ENCODE measurements around the gene PIK3R5.
A peak's percentile ranks its signal among the peaks of the same experiment; 100 is the strongest.

The PIK3R5 gene

GRCh38 chr17:8921147-8921546 is 44.4 kb downstream of the PIK3R5 start:
- no peak for DNase-seq

- DNase-seq, result peak; percentile 66
Measured at GRCh38 chr17:8918807-8919465, 46.6 kb downstream of the PIK3R5 start.

GRCh38 chr17:8916466-8916865 is 49.0 kb downstream of the PIK3R5 start:
- DNase-seq, result no peak

DNA sequence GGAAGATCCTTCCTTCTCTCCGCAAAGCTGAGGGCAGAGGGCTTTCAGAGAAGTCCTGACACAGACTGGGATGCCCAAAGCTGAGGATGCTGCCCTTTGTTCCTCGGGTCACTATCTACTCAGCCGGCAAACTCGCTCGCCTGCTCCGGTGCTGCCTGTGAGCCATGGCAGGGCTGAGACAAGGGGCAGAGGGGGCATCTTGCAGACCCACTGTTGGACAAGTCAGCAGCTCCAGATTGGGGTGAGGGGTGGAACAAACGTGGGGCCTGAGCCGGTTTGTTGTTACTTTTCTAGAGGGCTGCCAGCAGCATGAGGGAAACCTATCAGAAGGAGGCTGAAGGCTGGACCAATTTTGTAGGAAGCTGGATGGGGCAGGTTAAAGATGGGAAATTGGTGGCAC is 51.0 kb downstream of the PIK3R5 start:
- DNase-seq, result no peak

DNA sequence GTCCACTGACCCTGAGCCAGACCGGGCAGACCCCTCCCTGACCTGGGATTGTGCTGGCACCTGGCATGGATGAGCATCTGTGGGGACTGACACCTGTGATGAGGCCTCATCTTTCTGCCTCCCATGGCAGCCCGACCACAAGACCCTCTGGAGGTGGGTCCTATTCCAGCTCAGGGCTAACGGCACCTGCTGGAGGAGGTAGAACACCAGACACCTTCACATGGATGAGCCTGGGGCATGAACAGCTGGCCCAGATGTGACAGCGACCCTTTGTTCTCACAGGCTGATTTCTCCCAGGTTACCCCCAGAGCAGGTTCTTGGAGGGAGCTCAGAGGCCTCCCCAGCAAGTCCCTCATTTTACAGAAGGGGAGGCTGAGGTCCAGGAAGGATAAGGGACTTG is 51.6 kb downstream of the PIK3R5 start:
- DNase-seq, result no peak

DNA sequence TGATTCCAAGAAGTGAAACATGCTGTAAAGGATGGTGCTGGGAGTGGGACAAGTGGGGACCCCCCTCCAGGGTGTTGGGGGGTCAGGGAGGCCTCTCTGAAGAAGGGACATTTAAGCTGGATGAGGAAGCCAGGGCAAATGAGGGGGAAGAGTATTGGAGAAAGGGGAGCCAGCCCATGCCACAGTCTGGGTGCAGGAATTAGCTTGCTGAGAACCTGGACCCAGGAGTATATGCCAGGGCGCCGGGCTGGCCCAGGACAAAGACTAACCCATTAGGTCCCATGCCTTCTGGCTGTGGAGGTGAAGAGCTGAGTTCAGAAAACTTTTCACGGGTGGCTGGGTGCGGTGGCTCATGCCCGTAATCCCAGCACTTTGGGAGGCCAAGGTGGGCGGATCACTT is 52.4 kb downstream of the PIK3R5 start:
- DNase-seq, result no peak

GRCh38 chr17:8912084-8912981 is 53.2 kb downstream of the PIK3R5 start:
- DNase-seq, result no peak

- no peak for DNase-seq
Measured at GRCh38 chr17:8910969-8911604, 54.4 kb downstream of the PIK3R5 start.

DNA sequence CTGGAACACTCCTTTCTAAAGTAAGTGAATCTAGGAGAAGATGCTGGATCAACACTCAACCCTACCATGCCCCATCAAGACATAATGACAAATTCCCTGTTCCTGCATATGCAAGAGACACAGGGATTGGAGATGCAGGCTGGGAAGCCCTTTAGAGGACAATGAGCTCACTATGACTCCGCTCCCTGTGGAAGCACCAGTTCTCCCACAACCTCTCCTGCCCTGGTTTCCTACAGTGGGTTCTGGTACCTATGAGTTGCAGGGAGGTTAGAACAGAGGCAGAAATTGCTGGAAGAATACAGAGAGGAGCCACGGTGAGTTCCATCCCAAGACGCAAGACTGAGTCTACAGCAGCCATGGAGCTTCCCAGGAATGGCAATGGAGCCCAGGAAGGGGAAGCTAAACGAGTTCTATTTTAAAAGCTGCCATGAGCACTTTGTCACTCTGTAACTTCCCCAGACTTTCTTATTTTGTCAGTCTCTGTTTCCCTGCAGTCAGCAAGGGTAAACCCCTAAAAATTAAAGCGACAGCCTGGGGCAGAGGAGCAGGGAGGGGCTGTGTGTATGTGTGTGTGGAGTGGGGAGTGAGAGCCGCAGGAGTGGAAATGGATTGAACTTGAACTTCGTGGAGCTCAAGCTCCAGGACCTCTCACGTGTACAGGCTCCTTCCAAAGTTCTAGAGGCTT is 55.8 kb downstream of the PIK3R5 start:
- DNase-seq, result no peak

GRCh38 chr17:8905331-8905730 is 60.2 kb downstream of the PIK3R5 start:
- no peak for DNase-seq

DNA sequence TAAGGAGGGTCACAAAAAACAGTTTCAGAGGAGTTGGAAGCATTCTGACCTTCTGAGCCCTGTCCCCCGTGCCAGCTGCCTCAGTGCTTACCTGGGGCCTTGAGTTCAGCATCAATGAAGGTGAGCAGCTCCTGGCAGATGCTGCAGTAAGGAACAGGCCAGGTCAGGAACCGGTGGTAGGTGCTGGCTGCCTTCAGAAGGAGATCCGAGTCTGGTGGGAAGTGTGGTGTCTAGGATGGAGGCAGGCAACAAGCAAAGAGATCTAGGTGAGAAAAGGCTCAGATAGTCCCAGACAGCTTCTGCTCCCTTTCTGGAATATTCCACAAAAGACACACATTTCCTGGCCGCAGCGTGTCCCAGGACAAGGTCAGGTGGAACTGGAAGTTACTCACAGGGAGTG is 60.8 kb downstream of the PIK3R5 start:
- no peak for DNase-seq

DNA sequence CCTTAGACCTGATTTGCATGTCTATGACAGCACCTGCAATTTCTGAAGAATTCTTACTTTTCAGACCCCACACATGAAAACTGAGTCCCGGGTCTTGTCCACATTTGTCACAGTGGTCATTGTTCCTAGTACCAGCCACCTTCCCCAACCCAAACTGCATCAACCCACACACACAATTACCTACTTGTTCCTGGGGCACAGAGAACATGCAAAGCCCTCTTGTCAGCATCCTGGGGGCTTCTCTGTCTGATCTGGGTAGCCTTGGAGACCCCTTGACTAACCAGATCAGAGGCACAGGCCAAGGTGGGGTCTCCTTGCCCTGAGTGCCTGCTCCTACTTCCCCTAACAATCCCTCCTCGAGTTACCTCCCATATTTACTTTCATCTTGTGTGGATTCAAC is 61.3 kb downstream of the PIK3R5 start:
- DNase-seq, result no peak

DNA sequence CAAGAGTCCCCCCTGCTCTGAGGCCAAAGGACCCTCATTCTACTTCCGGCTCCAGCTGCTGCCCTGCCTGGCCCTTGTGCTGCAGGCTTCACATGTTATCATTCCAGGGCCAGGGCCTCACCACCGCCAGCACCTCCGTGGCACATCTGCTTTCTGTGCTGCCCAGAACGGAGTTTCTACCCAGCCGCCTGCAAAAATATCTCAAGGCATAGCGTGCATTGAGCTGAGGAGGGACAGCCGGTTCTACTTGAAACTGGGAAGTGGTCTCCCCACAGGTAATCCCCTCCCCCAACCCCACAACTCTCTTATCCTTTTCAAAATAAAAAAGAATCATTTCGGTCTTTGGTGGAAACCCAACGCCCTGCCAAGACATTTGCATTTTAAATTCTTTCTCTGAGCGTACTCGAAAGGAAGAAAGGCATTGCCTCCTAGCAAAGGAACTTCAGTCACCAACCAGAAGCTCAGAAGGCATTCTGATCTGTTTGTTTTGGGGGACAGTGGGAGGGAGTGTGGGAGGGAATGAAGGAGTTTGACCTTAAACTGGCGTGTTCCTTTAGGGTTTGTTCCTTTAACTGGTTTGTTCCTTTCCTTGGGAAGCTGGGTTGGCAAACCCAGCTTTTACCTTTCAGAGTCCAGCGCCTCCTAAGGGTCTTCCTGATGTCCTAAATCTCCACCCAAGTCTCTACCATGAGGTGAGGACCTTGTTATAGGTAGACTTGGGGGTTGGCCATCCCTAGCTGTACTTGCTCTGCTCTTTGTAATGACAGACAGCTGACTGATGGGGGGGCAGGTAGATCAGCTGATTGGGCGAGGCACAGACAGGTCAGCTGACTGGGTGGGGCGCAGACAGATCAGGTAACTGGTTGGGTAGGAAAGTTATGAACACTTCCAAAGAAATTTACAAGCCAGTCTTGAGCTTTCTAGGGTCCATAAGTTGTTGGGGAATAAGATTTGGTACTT is 64.6 kb downstream of the PIK3R5 start:
- DNase-seq, result no peak

DNA sequence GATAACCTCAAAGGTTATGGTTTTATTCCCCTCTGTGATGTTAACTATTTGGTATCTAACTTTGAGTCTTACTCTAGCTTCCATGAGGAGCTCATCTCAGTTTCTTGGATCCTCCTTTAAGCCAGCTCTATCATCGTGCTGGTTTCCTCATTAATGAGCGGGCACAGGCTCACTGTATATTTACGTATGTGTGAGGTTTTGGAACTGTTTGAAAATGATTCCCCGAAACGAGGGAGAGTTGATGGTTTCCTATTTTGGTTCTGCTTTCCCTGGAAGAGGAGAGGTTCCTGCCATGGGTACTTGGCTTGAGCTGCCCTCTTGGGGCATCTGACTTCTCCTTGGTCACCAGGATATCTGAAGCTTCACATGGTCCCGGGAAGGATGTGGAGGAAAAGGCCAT is 65.3 kb downstream of the PIK3R5 start:
- no peak for DNase-seq

DNA sequence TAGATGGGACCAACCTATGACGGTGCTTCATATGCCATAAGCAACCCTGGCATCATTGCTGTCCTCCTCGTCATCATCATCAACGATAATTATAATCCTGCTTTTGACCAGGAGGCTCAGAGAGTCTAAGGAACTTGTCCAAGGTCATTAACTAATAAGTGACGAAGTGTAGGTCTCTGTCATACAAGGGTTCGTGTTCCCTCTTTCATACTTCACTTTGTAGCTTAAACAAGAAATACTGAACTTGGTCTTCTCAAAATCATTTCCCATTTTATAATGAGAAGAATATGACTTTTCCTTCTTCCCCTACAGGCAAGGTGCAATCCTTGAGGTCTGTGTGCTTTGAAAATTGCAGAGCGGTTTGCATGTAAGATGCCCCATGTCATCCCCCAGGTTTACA is 66.9 kb downstream of the PIK3R5 start:
- no peak for DNase-seq

GRCh38 chr17:8898126-8898525 is 67.4 kb downstream of the PIK3R5 start:
- DNase-seq, result no peak

DNA sequence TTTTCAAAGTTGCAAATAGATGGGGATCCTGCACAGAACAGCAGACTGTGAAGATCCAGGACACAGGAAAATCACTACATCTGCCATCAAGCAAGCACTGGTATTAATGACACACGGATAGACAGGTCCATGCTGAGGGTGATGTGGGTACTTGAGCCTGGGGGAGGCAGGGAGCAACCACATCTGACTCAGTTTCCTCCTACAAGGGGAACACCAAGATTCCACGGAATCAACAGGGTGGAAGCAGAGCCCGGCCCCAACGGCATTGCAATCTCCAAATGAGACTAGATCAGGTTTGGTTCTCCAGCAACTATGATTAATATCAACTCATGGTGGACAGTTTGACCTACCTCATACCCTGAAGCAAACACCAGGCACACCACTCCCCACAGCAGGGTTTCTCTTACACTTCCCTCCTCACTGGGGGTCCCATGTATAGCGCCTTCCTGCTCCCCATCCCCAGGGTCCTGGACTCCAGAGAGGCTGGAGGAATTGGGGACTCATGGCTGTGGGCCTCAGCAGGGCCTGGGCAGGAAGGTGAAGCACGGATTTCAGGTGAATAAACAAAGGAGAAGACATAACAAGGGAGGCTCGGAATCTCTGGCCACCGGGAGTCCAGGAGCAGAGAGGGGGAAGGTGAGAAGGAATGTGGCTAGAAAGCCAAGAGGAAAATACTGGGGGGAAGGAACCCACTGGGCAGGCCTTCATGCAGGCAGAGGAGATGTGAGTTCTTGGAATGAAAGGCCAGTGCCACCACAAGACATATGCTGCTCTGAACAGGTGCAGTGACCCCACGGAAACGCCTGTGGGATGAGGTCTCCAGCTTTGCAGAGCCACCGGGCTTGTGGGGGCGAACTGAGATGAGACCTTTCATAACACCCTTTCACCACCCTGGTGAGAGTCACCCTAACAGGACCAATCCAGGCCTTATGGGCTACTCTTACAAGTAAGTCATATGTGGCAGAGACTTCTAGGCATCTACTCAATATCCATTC is 68.6 kb downstream of the PIK3R5 start:
- DNase-seq, result no peak

- DNase-seq, result no peak
Measured at GRCh38 chr17:8896087-8896486, 69.4 kb downstream of the PIK3R5 start.

DNA sequence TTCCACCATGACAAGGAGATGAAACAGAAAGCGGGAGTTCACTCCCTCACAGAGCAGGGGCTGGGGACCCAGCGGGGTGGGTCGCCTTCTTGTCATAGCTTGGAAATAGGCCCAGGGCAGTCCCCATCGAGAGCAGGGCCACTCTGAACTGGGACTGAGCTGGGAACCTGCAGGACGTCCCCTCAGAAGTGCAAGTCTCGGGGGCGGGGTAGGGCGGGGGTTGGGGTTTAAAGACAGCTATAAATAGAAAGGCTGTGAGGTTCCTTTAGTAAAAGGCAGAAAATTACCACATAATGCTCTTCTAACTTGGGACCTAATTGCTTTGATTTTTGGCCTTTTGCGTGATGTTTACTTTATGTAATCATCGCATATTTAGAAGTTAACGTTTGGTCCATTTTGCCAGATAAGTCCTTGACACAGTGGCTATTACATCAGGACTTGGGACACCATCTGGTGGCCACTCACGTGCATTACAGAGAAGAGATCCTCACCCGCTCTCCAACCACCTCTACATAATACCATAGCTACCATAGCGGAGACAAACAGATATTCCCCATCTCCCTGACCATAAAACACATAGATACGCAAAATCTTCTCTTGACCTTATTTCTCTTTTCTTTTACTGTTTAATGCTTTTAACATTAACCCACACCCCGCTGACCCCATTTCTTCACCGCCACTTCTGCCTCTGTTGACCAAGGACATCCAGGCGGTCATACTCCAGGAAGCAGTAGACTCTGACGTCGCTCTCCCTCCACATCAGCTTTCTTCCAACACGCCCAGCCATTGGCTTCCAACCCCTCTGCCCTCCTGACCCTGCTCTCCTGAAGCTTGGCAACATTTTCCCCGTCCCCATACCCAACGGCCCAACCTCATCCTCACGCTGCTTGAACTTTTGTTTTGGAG is 70.6 kb downstream of the PIK3R5 start:
- peak; percentile 74 for DNase-seq

DNA sequence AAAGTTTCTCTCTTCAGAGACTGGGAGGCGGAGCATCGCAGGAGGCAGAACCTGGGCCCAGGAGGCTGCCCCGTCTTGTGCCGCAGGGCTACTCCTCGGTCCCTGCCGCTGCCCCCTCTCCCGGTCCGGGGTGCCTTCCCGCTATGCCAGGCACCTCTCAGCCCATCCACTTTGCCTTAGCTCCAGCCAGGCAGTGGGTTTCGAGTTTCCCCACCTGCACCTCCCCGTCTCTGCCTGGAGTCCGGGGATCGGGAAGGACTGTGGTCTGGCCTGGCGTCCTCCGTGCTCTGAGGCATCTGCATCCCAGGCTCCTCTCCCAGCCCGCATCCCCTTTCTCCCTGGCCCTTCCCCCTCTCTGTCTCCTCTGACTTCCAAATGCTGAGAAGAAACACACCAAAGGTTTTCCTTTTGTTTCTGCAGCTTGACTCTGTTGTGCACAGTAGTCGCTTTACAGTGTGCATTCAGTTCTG is 71.3 kb downstream of the PIK3R5 start:
- no peak for DNase-seq

Data from fibroblast of skin of right biceps (primary cell).